Vagina (tissue), 2 donors: ENCODE results near the gene ZSWIM6. TPM values are rescaled to one million over a fixed set of nuclear protein-coding genes. Genes with fewer than 3 reads are reported as not detected.

Experiments
- DNase-seq, 2 donors: peaks; one replicate each; pipeline ENCODE4 v3.0.0-alpha.2; 2017; ENCODE audit errors: extremely low spot score in 2 of 2
- H3K27ac ChIP-seq: fragments of 200-600 bp; sonication (generic); one replicate; pipeline ENCODE4 v1.5.1; 2019
- H3K27me3 ChIP-seq: fragments of 200-600 bp; sonication (generic); one replicate; pipeline ENCODE4 v1.5.1; 2019
- H3K36me3 ChIP-seq, 2 donors: fragments of 200-600 bp; sonication (generic); one replicate each; pipeline ENCODE4 v1.5.1; 2017 to 2019
- H3K4me1 ChIP-seq: fragments of 200-600 bp; sonication (generic); one replicate; pipeline ENCODE4 v1.5.1; 2019
- H3K4me3 ChIP-seq, 2 donors: fragments of 200-600 bp; sonication (generic); 1 replicate in 1 of 2; 2 replicates in 1 of 2; pipeline ENCODE4 v1.5.1; 2016 to 2019
- H3K9me3 ChIP-seq: fragments of 200-600 bp; sonication (generic); one replicate; pipeline ENCODE4 v1.5.1; 2019
- POLR2A ChIP-seq, 2 donors: fragments of 450-650 bp; IDR thresholded peaks; one replicate each; pipeline ENCODE4 v1.6.1; 2017; ENCODE audit warnings: antibody characterized with exemption in 2 of 2, mild to moderate bottlenecking in 2 of 2, moderate library complexity in 2 of 2
- POLR2AphosphoS5 ChIP-seq, 2 donors: sonication (generic); formaldehyde crosslinking; IDR thresholded peaks; one replicate each; pipeline ENCODE4 v1.9.0; 2017; ENCODE audit warnings: antibody characterized with exemption in 2 of 2, mild to moderate bottlenecking in 2 of 2, low read depth in 1 of 2; ENCODE audit not compliant: insufficient read depth in 1 of 2
- intact Hi-C: fragments of 100-400 bp; cut with DNase I; formaldehyde crosslinking; loops from one replicate; pipeline ENCODE4 v1.15.1; 2023
- total RNA-seq: library from RNA; depleted of rRNA; stranded (reverse); fragments of >200 nt; gene quantifications from one replicate; pipeline ENCODE4 v1.2.3, GENCODE V29; 2016
- TF ChIP-seq, protein P1 (sequence below), 3 experiments: fragments of 450-650 bp in 2 of 3; fragments of 200-600 bp in 1 of 3; sonication (generic) in 1 of 3; IDR thresholded peaks; one replicate each; pipeline ENCODE4 v1.5.1; 2017 to 2019; ENCODE audit warnings: antibody characterized with exemption in 3 of 3, mild to moderate bottlenecking in 2 of 3, moderate library complexity in 2 of 3

Gene ZSWIM6
- total RNA-seq, 1 donor from 2014 or later = 16.7 TPM

DNA sequence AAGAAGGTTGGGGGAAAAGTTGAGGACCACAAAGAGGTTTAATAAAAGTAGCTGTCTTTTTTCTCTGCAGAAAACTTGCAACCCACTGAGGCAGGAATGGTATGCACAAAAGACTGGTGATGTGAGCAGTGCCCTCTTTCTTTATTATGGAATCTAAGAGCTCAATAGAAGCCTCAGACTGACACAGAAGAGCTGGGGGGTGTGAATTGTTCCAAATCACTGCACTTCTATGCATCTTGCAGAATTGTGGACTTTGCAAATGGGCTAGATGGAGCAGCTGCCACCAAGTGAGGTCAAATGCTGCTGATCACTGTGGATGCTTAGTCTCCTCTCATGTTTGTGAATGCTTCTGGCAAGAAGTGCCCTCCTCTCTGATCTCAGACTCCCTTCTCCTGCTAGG lies 227.1 kb downstream of the ZSWIM6 start:
- intact Hi-C loops = no loop called here
- DNase-seq = no peak
- H3K27me3 ChIP-seq = no peaks in the 10 kb centered on the region
- no peaks in the 10 kb centered on the region for H3K36me3 ChIP-seq
- TF ChIP-seq, protein P1, sequence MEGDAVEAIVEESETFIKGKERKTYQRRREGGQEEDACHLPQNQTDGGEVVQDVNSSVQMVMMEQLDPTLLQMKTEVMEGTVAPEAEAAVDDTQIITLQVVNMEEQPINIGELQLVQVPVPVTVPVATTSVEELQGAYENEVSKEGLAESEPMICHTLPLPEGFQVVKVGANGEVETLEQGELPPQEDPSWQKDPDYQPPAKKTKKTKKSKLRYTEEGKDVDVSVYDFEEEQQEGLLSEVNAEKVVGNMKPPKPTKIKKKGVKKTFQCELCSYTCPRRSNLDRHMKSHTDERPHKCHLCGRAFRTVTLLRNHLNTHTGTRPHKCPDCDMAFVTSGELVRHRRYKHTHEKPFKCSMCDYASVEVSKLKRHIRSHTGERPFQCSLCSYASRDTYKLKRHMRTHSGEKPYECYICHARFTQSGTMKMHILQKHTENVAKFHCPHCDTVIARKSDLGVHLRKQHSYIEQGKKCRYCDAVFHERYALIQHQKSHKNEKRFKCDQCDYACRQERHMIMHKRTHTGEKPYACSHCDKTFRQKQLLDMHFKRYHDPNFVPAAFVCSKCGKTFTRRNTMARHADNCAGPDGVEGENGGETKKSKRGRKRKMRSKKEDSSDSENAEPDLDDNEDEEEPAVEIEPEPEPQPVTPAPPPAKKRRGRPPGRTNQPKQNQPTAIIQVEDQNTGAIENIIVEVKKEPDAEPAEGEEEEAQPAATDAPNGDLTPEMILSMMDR (IDR thresholded peaks at IDR 0.05) = no peak
- TF ChIP-seq POLR2AphosphoS5 (IDR thresholded peaks at IDR 0.05; ENCODE audit: insufficient read depth in 1 of 2, low read depth in 1 of 2) = no peak
- no peak for TF ChIP-seq POLR2A (IDR thresholded peaks at IDR 0.05)
- no peak overlapping the region for H3K27ac ChIP-seq
- no peaks in the 10 kb centered on the region for H3K9me3 ChIP-seq
- no peaks in the 10 kb centered on the region for H3K4me1 ChIP-seq
- H3K4me3 ChIP-seq = no peak overlapping the region

DNA sequence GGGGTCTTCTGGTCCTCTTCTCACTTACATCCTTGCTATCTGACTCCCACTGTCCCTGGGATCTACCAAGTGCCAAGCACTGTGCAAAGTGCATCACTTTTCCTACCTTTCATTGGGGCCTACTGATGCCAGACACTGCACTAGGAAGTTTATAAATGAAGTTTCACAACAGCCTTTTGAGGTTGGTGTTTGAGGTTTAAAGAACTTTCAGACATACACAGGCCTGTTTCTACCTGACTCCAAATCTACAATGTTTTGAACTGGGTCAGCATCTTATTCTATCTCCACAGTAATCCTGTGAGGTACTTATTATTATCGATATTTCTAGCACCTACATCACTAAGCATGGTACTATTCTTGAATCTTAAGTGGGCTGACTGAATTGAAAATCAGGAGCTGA lies 227.7 kb downstream of the ZSWIM6 start:
- Histone ChIP-seq H3K4me1 (no peaks in the 10 kb centered on the region), H3K4me3 (no peak overlapping the region), H3K27ac (no peak overlapping the region), H3K27me3 (no peaks in the 10 kb centered on the region), H3K9me3 (no peaks in the 10 kb centered on the region), H3K36me3 (no peaks in the 10 kb centered on the region)
- TF ChIP-seq POLR2AphosphoS5 (IDR thresholded peaks at IDR 0.05; ENCODE audit: insufficient read depth in 1 of 2, low read depth in 1 of 2) (no peak), POLR2A (IDR thresholded peaks at IDR 0.05) (no peak)
- TF ChIP-seq, protein P1 (IDR thresholded peaks at IDR 0.05) = no peak
- intact Hi-C loops = no loop called here
- DNase-seq = no peak

DNA sequence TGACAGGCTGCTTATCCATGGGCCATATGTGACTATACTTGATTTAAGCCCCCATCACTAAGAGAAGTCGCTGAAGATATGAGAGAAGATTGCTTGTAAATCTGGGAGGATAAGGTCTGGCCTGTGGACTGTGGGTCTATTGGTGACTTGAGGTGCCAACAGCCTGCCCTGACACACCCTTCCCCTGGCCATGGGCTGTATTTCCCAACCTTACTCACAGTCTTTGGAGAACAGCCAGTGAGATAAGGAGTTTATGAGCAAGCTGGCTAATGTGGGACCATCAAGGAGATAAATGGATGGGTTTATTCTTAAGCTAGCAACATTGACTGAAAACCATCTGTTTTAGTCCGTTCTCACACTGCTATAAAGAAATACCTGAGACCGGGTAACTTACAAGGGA lies 231.3 kb downstream of the ZSWIM6 start:
- Histone ChIP-seq H3K4me3 (no peak overlapping the region), H3K27me3 (no peaks in the 10 kb centered on the region), H3K36me3 (no peaks in the 10 kb centered on the region), H3K27ac (no peak overlapping the region), H3K9me3 (no peaks in the 10 kb centered on the region), H3K4me1 (no peaks in the 10 kb centered on the region)
- DNase-seq = no peak
- intact Hi-C loops = no loop called here
- TF ChIP-seq, protein P1 (IDR thresholded peaks at IDR 0.05) = no peak
- no peak for TF ChIP-seq POLR2A (IDR thresholded peaks at IDR 0.05)
- no peak for TF ChIP-seq POLR2AphosphoS5 (IDR thresholded peaks at IDR 0.05; ENCODE audit: insufficient read depth in 1 of 2, low read depth in 1 of 2)

DNA sequence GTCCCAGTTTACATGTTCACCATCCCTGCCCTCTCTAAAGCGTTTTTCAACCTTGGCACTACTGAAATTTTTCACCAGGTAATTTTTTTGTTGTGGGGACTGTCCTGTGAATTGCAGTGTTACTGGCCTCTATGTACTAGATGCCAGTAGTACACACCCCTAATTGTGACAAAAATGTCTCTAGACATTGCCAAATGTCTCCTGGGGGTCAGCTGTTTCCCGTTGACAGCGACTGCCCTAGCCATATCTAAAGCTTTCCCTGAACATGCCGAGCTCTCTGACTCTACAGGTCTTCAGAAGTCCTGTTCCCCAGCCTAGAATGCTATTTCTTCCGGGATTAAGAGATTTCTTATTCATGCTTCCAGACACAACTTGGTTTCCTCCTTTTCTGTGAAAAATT lies 235.3 kb downstream of the ZSWIM6 start:
- DNase-seq = no peak
- Histone ChIP-seq H3K36me3 (no peaks in the 10 kb centered on the region), H3K9me3 (no peaks in the 10 kb centered on the region), H3K27ac (no peak overlapping the region), H3K4me1 (no peaks in the 10 kb centered on the region), H3K4me3 (no peak overlapping the region), H3K27me3 (no peaks in the 10 kb centered on the region)
- no peak for TF ChIP-seq POLR2A (IDR thresholded peaks at IDR 0.05)
- intact Hi-C loops = no loop called here

DNA sequence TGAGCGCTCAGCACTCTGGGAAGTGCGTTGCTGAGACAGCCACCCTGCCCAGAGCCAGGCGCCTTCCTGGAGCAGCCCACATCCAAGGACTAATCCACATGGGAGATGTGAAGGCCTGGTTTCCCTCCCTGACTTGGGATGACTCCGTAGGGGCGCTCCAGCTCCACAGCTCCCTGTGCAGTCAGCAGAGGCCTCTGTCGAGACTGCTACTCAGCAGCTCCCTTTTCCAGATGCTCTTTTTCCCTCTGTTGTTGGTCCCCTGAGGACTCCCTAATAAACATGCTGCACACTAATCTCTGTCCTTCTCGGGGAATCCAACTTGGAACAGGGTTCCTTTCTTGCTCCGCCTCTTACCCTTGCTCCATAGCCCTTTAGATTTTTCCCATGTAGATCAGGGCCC lies 237.3 kb downstream of the ZSWIM6 start:
- no peak overlapping the region for H3K4me3 ChIP-seq
- no peaks in the 10 kb centered on the region for H3K9me3 ChIP-seq
- intact Hi-C loops = no loop called here
- no peak for DNase-seq
- H3K36me3 ChIP-seq = no peaks in the 10 kb centered on the region
- TF ChIP-seq POLR2AphosphoS5 (IDR thresholded peaks at IDR 0.05; ENCODE audit: insufficient read depth in 1 of 2, low read depth in 1 of 2) = no peak
- TF ChIP-seq POLR2A (IDR thresholded peaks at IDR 0.05) = no peak
- TF ChIP-seq, protein P1 (IDR thresholded peaks at IDR 0.05) = no peak
- no peaks in the 10 kb centered on the region for H3K27me3 ChIP-seq
- H3K4me1 ChIP-seq = no peaks in the 10 kb centered on the region
- H3K27ac ChIP-seq = no peak overlapping the region

DNA sequence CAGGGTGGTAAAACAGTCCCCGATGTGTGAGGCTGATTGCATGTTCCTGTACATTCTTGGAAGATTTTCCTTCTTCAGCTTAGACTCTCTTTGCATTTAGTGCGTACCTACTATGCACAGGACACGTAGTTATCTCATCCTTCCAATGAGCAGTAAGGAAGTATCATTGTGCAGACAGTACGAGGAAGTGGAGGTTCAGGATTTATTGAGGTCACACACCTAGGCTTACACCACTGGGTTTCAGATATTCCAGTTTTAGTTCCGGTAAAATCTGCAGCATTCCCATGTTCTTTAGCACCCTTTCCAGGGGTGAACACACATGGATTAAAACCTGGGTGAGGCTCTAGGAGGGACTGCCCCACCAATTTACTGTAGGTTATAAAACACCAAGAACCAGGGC lies 238.7 kb downstream of the ZSWIM6 start:
- no peaks in the 10 kb centered on the region for H3K36me3 ChIP-seq
- no peak overlapping the region for H3K27ac ChIP-seq
- no peaks in the 10 kb centered on the region for H3K4me1 ChIP-seq
- TF ChIP-seq, protein P1 (IDR thresholded peaks at IDR 0.05) = no peak
- TF ChIP-seq POLR2A (IDR thresholded peaks at IDR 0.05) (no peak), POLR2AphosphoS5 (IDR thresholded peaks at IDR 0.05; ENCODE audit: insufficient read depth in 1 of 2, low read depth in 1 of 2) (no peak)
- intact Hi-C loops = no loop called here
- H3K9me3 ChIP-seq = no peaks in the 10 kb centered on the region
- no peaks in the 10 kb centered on the region for H3K27me3 ChIP-seq
- DNase-seq = no peak
- no peak overlapping the region for H3K4me3 ChIP-seq
